Activated CD4-positive, alpha-beta memory T cell treated with anti-CD3 and anti-CD28 coated beads for 36 hours (primary cell): ENCODE data around the gene MOV10. TPM values are rescaled to one million over a fixed set of nuclear protein-coding genes. Genes with fewer than 3 reads are reported as not detected.

Experiments
- CTCF ChIA-PET: fragments of 350-600 bp; sonication (Branson Sonifier 250); formaldehyde crosslinking; loops from one replicate; lab custom pipeline; 2021; ENCODE audit warnings: antibody characterized with exemption, inconsistent platforms; lab: Charles Lee
- POLR2A ChIA-PET: fragments of 350-600 bp; sonication (Branson Sonifier 250); formaldehyde crosslinking; loops from one replicate; lab custom pipeline; 2021; ENCODE audit warnings: antibody characterized with exemption; lab: Charles Lee
- DNase-seq: peaks from one replicate; pipeline ENCODE4 v3.0.0-alpha.2; 2020
- H3K27ac Mint-ChIP-seq: one replicate; pipeline ENCODE4 v1.8.0; 2021; ENCODE audit warnings: mixed read lengths
- H3K27me3 Mint-ChIP-seq: one replicate; pipeline ENCODE4 v1.8.0; 2021; ENCODE audit warnings: mixed read lengths
- H3K36me3 Mint-ChIP-seq: one replicate; pipeline ENCODE4 v1.8.0; 2021; ENCODE audit warnings: mixed read lengths
- H3K4me1 Mint-ChIP-seq: one replicate; pipeline ENCODE4 v1.8.0; 2021; ENCODE audit warnings: low read depth, mixed read lengths
- H3K4me3 Mint-ChIP-seq: one replicate; pipeline ENCODE4 v1.8.0; 2021; ENCODE audit warnings: mild to moderate bottlenecking, mixed read lengths
- H3K9me3 Mint-ChIP-seq: one replicate; pipeline ENCODE4 v1.8.0; 2021; ENCODE audit warnings: mixed read lengths
- intact Hi-C: fragments of 100-400 bp; cut with micrococcal nuclease; formaldehyde crosslinking; loops from one replicate; pipeline ENCODE4 v1.15.1; 2023
- total RNA-seq, 2 experiments: library from RNA; stranded (reverse); gene quantifications; one replicate each; pipeline ENCODE4 v1.2.3, GENCODE V29; 2021

Gene MOV10
- total RNA-seq, 2 experiments from 2014 or later, result 57.7 to 63.1 TPM

- peaks cover 5% of the 10 kb centered on the region for H3K4me1 Mint-ChIP-seq
- POLR2A ChIA-PET, result no interaction called here
- intact Hi-C loops, result no loop called here
- CTCF ChIA-PET, result interaction anchor here (0.6 to 7.9 kb wide), 4 partner anchors 17 to 27 kb away, joined by 3 to 52 read pairs (median 4); partner anchors contain the start of gene PPM1J
- peaks cover 54% of the 10 kb centered on the region for H3K27me3 Mint-ChIP-seq
- DNase-seq, result peak; percentile 17
- no peak overlapping the region for H3K4me3 Mint-ChIP-seq
- no peaks in the 10 kb centered on the region for H3K9me3 Mint-ChIP-seq
- H3K27ac Mint-ChIP-seq, result no peak overlapping the region
- H3K36me3 Mint-ChIP-seq, result no peaks in the 10 kb centered on the region
Observed at GRCh38 chr1:112744009-112744578, 69.6 kb downstream of the MOV10 start.

- peaks cover 5% of the 10 kb centered on the region for H3K4me1 Mint-ChIP-seq
- no peaks in the 10 kb centered on the region for H3K36me3 Mint-ChIP-seq
- CTCF ChIA-PET, result interaction anchor here (7.9 kb wide), 1 partner anchor 31 kb away, joined by 52 read pairs; the partner anchor contains the start of gene PPM1J
- DNase-seq, result no peak
- H3K9me3 Mint-ChIP-seq, result no peaks in the 10 kb centered on the region
- POLR2A ChIA-PET, result no interaction called here
- no peak overlapping the region for H3K4me3 Mint-ChIP-seq
- H3K27ac Mint-ChIP-seq, result no peak overlapping the region
- H3K27me3 Mint-ChIP-seq, result peaks cover 27% of the 10 kb centered on the region
- intact Hi-C loops, result no loop called here
Observed at GRCh38 chr1:112748396-112748795, 73.9 kb downstream of the MOV10 start.

Other genes starting within 250 kb of the MOV10 start
- gene WNT2B, start 165.7 kb upstream of the MOV10 start, total RNA-seq, result under 1 TPM; 0.05 to 0.15 TPM
- 10 to 100 TPM; 11.2 to 15.4 TPM for gene ST7L, start 55.5 kb upstream of the MOV10 start, total RNA-seq
- 100 to 1,000 TPM; 261 to 274 TPM for gene CAPZA1, start 54.8 kb upstream of the MOV10 start, total RNA-seq
- gene RHOC, start 32.5 kb downstream of the MOV10 start, total RNA-seq, result 10 to 100 TPM; 50.1 to 51.6 TPM
- 1 to 10 TPM in 1 of 2 experiments, under 1 TPM in 1; 0.69 to 1.2 TPM for gene PPM1J, start 40.7 kb downstream of the MOV10 start, total RNA-seq